B cell (primary cell): ENCODE data around the gene GLRX5.

Experiments used
- EZH2 ChIP-seq: IDR thresholded peaks from 2 replicates; pipeline ENCODE4 v1.6.1; 2012; ENCODE audit warnings: borderline replicate concordance, low read depth, mild to moderate bottlenecking, moderate library complexity, low read length; ENCODE audit not compliant: insufficient read depth, poor library complexity, severe bottlenecking
- TF ChIP-seq, protein P1 (sequence below): fragments of 200-600 bp; IDR thresholded peaks from one replicate; pipeline ENCODE4 v1.8.0; 2022; ENCODE audit warnings: antibody characterized with exemption, mild to moderate bottlenecking

- TF ChIP-seq, protein P1, sequence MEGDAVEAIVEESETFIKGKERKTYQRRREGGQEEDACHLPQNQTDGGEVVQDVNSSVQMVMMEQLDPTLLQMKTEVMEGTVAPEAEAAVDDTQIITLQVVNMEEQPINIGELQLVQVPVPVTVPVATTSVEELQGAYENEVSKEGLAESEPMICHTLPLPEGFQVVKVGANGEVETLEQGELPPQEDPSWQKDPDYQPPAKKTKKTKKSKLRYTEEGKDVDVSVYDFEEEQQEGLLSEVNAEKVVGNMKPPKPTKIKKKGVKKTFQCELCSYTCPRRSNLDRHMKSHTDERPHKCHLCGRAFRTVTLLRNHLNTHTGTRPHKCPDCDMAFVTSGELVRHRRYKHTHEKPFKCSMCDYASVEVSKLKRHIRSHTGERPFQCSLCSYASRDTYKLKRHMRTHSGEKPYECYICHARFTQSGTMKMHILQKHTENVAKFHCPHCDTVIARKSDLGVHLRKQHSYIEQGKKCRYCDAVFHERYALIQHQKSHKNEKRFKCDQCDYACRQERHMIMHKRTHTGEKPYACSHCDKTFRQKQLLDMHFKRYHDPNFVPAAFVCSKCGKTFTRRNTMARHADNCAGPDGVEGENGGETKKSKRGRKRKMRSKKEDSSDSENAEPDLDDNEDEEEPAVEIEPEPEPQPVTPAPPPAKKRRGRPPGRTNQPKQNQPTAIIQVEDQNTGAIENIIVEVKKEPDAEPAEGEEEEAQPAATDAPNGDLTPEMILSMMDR: no peak
- TF ChIP-seq EZH2: no peak
Observed at GRCh38 chr14:95485222-95485819, 49.5 kb upstream of the GLRX5 start.
